GM18517 (cell line): ENCODE measurements around the gene AUTS2.
"Not testable (repeated sequence)": the region's sequence is repeated elsewhere in the genome, so short reads cannot be mapped to it uniquely, and the experiment has no call there.

Source experiments
- ATAC-seq: cut with Tn5 transposase; IDR thresholded peaks from one replicate; pipeline ENCODE4 v1.9.1; 2021; ENCODE audit warnings: mild to moderate bottlenecking, moderate library complexity; ENCODE audit not compliant: unreplicated experiment

Gene AUTS2

GRCh38 chr7:70622936-70623335 lies 1024.7 kb downstream of the AUTS2 start:
- ATAC-seq: no peak

DNA sequence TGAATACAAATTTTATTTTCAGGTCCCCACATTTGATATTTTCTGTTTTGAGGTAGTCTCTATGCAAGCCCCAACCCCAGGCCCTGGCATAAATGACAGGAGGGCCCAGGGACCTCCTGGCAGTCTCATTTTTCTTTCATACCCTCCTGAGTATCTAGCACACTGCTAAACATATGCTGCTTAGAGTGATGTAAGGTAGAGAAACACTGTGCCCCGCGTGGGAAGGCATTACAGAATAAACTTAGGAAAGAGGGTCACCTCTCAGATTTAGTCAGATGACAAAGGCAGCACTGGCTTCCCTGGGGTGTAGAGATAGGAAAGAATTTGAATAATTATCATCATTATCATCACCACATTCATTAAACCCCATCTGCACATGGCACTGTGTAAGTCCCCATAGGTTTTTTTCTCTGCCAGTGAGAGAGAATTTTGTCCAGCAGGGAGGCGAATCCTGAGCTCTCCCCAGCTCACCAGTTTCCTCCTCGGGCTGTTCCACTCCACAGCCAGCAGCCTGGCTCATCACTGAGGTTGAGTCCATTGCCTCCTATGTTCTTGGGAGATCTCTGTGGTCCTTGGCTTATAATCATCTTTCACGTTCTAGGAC lies 1026.3 kb downstream of the AUTS2 start:
- no peak for ATAC-seq

GRCh38 chr7:70627461-70627860 lies 1029.2 kb downstream of the AUTS2 start:
- no peak for ATAC-seq

DNA sequence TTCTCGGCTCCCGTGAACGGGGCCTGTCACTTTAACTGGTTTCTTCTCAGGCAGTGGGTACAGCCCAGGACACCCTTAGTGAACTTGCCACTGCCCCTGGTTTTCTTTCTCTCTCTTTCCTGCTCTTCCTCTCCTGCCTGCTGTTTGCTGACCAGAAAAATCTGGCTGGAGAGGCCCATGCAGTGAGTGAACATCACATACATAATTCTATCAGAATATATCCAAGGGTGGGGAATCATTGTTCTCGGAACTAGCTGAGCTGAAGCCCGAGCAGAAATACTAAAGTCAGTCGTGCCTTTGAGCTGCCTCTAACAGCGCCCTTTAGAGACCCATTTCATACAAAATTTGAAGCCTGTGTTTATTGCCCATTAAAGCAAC lies 1032.2 kb downstream of the AUTS2 start:
- ATAC-seq: no peak

- no peak for ATAC-seq
Observed at GRCh38 chr7:70630818-70631457, 1032.7 kb downstream of the AUTS2 start.

GRCh38 chr7:70631718-70632117 lies 1033.4 kb downstream of the AUTS2 start:
- ATAC-seq: no peak

GRCh38 chr7:70632400-70632799 lies 1034.1 kb downstream of the AUTS2 start:
- ATAC-seq: no peak

DNA sequence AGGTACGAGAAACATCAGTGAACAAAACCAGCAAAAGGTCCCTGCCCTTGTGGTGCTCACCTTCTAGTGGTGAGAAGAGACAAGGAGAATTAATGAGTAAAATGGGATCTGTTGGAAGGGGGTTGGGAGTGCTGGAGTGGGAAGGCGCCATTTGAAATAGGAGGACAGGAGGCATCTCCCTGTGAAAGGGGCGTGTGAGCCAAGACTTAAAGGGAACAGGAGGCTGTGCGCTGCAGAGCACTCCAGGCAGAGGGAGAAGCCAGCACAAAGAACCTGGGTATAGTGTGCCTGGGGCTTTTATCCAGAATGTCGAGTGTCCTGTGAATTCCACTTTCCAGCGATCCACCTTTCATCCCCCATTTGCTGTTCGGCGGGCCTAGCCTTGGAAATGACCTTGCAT lies 1035.8 kb downstream of the AUTS2 start:
- ATAC-seq: no peak

GRCh38 chr7:70634610-70635068 lies 1036.4 kb downstream of the AUTS2 start:
- ATAC-seq: no peak

- no peak for ATAC-seq
Observed at GRCh38 chr7:70635633-70636032, 1037.4 kb downstream of the AUTS2 start.

DNA sequence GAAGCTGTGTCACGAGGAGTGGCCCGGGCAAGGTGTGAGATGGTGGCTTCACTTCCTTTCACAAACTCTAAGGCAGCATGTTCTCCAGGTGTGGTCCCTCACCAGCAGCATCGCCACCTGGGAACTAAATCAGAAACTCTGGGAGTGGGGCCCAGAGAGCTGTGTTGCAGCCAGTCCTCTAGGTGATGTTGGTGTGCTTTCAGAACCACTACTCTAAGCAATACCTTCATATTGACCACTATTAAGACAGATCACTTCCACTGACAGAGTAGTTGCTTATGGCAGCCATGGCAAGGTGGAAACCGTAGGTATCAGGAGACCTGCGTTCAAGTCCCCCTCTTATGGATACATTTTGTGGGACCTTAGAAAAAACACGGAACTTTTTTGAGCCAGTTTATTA lies 1037.9 kb downstream of the AUTS2 start:
- no peak for ATAC-seq

DNA sequence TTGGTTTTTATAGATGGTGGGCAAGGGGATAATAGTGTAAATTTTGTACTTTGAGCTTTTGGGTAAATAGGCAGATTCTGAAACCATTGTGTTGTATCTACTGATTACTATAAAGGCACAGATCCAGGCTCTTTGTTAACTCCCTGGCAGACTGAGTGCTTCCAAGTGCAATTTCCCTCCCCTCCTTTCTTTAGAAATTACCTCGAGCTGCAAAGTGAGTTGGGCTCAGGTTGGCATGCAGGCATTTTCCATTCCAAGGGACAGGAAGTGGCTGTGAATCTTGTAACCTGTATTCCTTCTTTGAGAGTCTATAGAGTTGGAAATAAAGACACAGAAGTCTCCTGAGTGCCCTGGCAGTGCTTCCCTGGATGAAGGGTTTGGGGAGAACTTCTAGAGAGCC lies 1039.5 kb downstream of the AUTS2 start:
- ATAC-seq: no peak

- ATAC-seq: no peak
Observed at GRCh38 chr7:70638158-70639107, 1040.2 kb downstream of the AUTS2 start.

DNA sequence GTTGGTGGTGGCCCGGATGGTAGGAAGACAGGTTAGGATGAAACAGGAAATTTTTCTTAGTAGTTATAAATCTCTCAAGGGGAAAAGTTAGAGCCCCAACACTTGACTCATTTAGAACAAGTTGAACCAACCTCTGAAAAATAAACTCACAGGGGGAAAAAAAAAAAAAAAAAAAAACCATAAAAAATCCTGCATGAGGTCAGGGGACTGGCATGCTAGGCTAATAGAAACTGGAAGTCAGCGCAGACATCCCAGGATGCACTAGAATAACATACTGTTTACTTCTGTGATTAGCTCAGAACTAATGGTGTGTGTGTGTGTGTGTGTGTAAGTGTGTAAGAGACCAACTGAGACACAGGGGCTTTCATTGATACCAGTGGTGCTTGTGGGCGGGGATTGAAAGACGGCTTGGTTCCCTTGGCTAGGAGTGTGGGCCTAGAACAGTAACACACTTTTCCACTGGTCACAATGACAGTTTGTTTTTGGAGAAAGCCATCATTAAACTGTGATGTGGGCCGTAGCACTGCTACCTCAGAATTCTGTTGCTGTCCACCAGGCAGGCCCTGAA lies 1042.1 kb downstream of the AUTS2 start:
- no peak for ATAC-seq

DNA sequence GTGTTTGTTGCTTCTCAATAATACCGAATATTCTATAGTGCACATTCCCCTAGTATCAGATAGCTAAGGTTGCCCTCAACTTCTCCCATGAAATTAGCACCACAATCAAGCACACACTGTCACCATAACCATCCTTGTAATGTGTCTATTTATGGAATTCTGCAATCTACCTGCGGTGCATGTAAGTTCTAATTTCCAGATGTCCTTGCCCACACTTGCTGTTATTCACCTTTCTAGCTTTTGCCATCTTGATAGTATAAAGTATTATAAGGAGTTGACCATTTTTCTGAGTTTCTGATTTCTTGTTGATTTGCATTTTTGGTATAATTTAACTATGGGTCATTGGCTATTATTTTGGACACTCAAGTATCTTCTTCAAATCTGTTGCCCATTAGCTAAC lies 1043.6 kb downstream of the AUTS2 start:
- no peak for ATAC-seq

DNA sequence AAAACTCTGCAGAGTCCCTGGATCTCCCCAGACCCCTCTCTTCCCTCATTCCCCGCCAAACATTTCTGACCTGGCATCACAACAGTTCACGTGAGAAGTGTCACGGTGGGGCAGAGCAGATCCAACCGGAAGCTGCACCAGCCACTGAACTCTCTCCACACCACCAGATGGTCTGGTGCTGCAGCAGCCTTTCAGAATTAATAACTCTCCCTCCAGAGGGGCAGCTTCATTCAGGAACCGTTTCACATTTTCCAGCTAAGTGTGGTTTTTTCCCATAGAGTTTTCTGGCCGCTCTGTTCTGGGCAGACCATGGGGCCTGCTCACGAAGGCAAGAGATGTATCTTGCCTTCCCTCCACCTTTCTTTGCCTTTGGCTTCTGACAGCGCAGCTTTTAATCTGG lies 1047.0 kb downstream of the AUTS2 start:
- no peak for ATAC-seq

GRCh38 chr7:70645876-70646351 lies 1047.6 kb downstream of the AUTS2 start:
- ATAC-seq: no peak

- no peak for ATAC-seq
Observed at GRCh38 chr7:70646536-70647248, 1048.4 kb downstream of the AUTS2 start.

DNA sequence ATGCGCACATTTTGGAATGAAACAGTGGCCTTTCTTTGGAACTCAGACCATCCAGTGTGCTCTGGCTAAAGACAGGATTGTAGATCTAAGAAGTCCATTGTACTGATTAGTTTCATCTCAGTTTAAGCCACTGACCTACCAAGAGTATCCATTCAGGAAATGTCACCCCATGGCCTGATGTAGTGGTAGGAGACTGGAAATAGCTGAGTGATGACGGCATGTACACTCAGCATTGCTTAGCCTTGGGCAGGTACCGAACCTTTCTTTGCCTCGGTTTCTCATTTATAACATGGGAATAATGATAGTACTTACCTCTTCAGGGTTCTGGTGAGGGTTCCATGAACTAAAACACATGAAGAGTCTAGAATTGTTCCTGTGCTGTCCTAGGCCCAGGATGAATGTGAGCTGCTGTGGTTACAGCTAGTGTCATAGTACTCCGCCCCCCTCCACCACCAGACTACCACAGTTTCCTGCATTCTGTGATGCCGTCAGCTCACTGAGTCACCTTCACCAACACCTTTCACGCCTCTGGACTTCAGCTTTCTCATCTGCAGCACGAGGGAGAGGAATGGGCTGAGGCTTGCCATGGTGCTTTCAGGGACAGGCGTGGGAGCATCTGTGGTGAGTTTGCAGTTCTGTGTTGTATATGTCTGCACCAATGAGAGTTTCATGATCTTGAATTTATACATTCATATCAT lies 1049.7 kb downstream of the AUTS2 start:
- peak; percentile 70 for ATAC-seq

DNA sequence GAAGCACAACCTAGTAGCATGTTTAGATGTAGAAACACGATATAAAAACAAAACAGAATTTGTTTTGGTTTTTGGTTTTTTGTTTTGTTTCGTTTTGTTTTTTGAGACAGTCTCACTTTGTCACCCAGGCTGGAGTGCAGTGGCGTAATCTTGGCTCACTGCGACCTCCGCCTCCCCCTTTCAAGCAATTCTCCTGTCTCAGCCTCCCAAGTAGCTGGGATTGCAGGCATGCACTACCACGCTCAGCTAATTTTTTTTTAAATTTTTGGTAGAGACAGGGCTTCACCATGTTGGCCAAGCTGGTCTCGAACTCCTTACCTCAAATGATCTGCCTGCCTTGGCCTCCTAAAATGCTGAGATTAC lies 1050.2 kb downstream of the AUTS2 start:
- not testable (repeated sequence) for ATAC-seq
